HG03469 (cell line): ENCODE data around the gene ARFGEF3.
"Not testable (repeated sequence)": the region's sequence is repeated elsewhere in the genome, so short reads cannot be mapped to it uniquely, and the experiment has no call there.

ENCODE experiments used
- ATAC-seq: cut with Tn5 transposase; IDR thresholded peaks from one replicate; pipeline ENCODE4 v1.9.1; 2021; ENCODE audit warnings: mild to moderate bottlenecking, moderate library complexity, moderate number of reproducible peaks; ENCODE audit not compliant: unreplicated experiment

Gene ARFGEF3

DNA sequence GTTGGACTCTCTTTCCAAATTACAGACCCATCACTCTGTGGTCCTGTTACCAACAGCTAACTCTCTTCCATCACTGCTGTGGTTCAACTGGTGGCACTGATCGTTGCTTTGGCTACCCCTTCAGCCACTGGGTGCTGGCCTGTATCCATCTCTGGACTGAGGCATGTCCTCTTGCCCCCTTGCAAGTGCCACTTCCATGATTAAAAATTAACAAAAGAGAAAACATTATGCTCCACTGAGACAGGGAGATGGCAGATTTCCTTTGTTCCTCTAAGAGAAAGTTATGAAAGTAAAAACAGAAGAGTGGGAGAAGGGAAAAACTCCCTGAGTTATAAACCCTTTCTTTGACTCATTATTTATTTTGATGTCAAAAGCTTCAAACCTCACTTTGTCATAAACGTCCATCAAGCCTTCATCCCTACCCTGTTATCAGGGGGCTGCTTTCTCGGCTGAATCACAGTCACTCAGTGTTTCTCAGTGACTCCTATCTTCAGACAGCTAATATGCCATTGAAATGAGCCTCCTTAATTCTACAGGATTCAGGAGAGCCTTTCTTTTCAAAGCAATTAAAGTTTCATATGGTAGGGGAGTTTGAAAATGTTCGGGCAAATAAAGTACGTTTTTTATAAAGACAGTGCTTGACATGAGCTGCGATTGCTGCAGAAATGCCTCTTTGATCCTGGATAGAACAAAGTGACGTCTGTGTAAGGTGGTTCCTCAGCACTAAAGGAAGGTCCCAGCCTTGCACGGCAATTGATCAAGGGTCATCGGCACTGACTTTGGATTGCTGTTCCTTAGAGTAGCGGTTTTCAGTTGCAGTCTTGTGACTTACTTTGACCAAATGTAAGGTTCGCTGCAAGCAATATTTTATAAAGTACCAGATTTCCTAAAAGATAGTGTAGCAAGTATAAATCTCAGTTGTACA lies 106.5 kb downstream of the ARFGEF3 start:
- no peak for ATAC-seq

DNA sequence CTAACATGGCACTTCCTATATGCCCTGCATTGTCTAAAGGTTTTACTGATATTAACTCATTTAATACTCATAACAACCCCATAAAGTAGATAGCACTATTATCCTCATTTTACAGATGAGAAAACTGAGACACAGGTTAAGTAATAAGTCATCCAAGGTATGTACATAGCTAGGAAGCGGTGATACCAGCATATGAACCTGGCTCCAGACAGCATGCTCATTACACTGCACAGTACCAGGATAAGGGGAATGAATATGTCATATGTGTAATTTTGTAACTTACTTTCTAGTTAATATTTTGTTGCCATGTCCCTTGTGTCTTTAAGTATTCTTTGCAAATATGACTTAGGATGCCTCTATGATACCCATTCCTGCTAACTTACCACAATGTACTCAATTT lies 109.7 kb downstream of the ARFGEF3 start:
- no peak for ATAC-seq

DNA sequence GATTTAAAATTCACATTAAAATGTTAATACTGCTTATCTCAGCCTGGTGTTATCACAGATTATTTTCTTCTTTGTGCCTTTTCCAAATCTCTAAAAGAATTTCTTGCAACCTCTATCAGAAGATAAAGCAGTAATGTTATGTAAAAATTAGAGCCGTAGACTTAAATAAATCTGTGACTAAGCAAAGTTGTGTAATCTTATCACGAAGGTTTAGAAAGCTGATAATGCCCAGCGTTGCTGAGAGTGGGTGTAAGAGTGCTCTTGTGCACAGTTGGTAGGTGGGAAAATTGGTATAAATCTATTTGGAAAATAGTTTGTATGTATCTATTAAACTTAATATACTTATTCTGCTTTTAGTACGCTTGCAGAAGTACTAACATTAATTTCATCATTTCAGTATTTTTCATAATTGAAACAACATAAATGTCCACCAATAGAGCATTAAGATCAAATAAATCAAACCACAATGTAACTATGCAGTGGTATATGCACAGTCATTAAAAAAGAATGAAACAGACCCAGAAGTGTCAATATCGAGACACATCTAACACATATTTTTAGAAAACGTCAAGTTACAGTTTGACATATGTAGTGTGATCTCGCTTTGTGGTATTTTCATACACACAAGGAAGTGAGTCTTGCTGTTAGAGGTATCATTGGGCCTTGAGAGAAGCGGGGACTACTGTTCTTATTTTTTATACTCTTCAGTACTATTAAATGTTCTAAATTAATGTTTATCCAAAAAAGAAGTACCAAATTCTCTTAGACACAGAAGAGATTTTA lies 111.0 kb downstream of the ARFGEF3 start:
- ATAC-seq = no peak

DNA sequence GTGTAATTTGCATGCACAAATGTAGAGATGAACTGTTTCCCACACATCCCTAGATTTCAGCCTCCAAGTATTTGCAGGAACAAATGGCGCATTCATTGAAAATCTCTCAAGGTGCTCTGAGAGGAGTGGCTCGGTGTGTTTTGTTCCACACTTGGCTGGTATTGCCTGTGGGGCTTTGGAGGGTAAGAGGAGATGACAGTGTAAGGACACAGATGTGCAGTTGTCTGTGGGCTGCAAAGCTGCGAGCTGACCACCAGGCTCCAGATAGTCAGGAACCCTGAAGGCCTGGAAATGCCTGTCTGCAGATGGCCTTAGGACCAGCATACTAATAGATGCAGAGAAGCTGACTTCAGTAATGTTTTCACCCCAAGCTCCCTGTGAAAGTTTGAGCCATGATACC lies 114.2 kb downstream of the ARFGEF3 start:
- ATAC-seq = no peak

DNA sequence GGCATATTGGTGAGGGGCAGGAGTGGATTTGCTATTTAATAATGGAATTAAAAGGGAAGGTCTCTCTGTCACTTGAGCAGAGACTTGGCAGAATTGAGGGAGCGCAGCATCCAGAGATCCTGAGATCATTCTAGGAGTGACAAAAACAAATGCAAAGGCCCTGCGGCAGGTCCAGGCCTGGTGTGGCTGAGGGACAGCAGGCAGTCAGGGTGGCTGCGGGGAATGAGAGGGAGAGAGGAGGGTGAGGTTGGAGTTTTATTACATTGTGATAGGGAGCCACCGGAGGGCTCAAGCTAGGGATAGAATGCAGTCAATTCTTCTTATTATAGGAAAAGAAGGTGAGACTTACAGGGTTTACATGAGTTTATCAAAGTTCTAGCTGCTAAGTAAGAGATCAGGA lies 116.1 kb downstream of the ARFGEF3 start:
- no peak for ATAC-seq

DNA sequence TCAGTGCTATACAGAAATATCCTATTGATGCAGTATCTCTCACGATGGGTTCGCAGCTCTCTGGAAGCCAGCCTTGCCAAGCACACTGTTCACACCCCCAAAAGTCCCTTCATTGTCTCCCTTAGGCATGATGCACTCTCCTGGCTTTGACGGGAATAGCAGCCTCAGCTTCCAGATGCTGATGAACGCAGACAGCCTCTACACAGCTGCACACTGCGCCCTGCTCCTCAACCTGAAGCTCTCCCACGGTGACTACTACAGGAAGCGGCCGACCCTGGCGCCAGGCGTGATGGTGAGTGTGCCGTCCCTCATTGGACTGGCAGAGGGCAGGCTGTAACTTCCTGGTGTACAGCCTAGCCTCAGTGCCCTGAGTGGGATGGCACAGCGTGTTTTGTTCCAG lies 116.6 kb downstream of the ARFGEF3 start:
- ATAC-seq = no peak

DNA sequence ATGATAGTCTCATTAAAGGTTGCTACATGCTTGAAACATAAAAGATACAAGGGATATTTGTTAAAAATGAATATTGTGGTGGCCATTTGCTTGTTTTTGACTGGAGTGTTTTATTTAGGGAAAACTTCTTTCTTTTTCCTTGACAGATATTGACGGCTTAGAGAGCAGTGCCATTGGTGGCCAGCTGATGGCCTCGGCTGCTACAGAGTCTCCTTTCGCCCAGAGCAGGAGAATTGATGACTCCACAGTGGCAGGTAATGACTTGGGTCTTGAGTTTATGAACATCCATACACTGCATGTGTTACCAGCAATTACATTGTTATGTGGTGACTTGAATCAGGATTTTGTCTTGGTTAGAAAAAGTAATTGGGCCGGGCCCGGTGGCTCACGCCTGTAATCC lies 124.1 kb downstream of the ARFGEF3 start:
- no peak for ATAC-seq

DNA sequence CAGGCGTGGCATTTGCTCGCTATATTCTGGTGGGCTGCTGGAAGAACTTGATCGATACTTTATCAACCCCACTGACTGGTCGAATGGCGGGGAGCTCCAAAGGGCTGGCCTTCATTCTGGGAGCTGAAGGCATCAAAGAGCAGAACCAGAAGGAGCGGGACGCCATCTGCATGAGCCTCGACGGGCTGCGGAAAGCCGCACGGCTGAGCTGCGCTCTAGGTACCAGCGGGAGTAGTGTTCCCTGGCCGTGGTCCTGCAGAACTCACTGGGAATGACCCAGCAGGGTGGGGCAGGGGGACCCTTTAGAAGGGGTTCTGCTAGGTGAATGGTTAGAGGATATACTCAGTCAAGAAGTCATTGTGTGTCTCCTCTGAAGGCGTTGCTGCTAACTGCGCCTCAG lies 125.0 kb downstream of the ARFGEF3 start:
- ATAC-seq = no peak

DNA sequence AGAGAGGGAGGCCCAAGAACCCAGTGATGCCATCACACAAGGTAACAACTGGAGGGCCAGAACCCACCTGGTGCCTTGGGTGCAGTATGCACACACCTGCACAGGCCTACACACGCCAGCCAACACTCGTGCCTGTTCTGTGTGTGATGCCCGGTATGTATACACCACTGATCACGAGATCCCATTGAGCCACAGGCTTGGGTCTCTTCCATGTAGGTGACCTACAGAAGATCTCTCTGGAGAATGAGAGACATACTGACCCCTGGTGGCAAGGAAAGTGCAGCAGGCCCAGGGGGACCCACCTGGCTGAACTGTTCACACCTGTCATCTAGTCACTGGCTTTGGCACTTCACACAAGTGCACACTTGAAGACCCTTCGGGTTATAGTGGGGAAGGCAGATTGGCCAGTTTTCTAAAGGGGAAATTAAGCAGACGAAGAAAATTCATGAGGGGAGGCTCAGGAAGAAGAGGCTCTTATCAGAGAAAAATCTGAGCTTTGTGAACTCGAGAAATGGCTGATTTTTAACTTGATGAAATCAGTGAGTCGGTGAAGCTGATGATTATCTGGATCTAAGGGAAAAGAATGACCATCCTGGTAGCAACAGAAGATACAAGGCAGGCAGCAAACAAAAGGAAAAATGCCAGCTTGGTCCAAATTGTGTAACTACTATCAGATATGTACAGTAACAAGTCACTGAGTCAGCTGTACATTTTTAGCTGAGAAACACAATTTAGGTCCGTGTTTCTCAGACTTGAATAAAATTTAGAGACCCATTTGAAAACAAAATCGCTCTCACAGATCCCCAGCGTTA lies 125.6 kb downstream of the ARFGEF3 start:
- no peak for ATAC-seq

DNA sequence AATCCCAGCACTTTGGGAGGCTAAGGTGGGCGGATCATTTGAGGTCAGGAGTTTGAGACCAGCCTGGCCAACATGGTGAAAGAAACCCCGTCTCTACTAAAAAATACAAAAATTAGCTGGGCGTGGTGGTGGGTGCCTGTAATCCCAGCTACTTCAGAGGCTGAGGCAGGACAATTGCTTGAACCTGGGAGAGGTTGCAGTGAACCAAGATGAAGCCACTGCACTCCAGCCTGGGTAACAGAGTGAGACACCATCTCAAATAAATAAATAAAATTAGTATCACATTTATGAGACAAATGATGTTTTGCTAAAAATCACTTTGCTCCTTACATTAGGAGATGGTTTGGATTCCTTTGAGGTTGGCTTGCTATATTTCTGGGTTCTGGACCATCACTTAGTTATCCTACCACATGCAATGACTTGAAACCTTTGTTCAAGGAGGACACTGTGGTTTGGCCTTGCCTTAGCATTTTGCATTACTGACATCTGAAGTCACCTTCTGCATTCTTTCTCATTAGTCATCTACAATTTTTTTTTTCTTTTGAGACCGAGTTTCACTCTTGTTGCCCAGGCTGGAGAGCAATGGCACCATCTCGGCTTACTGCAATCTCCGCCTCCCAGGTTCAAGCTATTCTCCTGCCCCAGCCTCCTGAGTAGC lies 126.8 kb downstream of the ARFGEF3 start:
- ATAC-seq = not testable (repeated sequence)

DNA sequence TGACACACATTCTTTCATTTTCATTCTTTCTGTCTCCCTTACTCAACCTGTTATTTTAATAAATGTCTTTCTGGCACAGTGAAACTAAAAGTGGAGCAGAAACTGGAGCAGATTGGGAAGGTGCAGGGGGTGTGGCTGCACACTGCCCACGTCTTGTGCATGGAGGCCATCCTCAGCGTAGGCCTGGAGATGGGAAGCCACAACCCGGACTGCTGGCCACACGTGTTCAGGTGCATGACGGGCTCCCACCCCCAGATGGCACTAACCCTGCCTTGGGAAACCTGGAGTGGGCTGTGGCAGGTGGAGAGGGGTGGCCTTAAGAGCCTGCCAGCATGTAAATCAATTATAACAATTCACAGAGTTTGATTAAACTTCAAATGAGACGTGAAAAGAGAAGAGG lies 128.0 kb downstream of the ARFGEF3 start:
- ATAC-seq = no peak

DNA sequence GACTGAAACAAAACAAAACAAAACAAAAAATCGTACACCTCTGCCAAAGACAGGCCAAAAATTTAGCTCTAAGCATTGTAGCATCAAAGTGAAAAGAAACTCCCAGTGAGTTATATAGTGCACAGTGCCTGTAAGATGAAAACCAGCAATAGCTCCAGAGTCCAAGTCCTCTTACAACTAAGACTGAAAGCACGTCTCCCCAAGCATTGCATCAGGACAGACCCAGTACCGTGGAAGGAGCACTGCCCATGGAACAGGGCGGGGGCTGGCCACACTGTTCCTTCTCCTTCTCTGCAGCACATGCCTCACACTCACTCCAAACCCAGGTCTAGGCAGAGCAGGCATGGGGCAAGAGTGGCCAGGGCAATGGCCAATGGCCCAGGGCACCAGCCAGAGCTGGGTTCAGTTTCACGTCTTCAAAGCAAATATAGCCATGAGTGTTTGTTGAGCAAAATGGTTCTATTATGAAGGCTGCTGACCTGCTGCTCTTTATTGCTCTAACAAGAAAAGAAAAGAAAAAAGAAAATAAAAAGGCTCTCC lies 128.8 kb downstream of the ARFGEF3 start:
- ATAC-seq = no peak

DNA sequence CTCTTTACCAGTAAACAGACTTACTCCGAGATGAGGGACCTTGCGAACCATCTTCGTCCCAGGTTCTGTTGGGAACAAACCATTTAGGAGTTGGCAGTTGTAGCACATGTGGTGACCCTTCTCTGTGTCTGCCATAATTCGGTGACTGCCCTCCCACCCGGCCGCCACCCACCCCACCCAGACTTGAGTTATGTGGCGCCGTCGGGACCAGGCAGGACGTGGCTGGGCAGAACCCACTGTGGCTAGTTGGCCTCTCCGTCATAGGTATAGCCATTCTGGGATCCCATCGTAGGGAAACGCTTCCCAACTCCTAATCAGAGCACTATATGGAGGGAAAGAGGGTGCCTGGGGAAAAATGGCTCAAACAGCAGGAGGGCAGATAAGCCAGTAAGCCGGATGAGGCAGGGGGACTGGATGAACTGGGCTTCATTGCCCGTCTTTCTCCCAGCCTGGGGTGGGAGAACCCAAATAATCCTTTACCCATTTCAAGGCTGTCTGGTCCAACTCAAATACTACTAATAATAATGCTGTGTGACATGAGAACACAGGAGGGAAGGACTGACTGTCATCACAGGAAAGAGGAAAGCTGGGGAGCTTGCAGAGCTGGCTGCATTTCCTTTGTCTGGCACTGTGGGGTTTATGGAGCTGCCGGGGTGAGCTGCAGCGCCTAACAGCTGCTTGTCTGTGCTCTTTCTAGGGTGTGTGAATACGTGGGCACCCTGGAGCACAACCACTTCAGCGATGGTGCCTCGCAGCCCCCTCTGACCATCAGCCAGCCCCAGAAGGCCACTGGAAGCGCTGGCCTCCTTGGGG lies 129.5 kb downstream of the ARFGEF3 start:
- ATAC-seq = no peak

DNA sequence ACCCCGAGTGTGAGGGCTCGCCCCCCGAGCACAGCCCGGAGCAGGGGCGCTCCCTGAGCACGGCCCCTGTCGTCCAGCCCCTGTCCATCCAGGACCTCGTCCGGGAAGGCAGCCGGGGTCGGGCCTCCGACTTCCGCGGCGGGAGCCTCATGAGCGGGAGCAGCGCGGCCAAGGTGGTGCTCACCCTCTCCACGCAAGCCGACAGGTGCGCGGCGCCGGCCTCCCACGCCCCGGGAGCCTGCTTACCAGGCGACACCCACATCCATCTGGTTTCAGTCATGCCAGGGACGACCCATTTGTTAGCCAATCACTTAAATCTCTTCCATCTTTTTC lies 130.1 kb downstream of the ARFGEF3 start:
- no peak for ATAC-seq

DNA sequence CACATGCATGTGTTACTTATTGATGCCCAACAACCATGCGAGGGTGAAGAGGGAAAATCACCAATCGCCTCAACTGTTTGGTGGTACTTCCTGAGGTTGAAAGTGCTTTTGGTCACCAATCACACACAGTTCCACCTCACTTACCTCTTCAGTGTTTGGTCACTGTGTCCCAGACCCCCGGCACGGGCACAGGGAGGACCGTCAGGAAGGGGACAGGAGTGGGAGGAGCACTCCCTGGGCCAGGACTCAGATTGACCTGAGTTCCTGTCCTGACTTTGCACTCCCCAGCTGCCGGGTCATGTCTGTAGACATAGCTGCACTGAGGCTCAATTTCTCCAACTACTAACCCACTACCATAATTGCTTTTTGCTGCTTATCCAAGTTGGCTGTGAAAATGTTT lies 130.7 kb downstream of the ARFGEF3 start:
- no peak for ATAC-seq

DNA sequence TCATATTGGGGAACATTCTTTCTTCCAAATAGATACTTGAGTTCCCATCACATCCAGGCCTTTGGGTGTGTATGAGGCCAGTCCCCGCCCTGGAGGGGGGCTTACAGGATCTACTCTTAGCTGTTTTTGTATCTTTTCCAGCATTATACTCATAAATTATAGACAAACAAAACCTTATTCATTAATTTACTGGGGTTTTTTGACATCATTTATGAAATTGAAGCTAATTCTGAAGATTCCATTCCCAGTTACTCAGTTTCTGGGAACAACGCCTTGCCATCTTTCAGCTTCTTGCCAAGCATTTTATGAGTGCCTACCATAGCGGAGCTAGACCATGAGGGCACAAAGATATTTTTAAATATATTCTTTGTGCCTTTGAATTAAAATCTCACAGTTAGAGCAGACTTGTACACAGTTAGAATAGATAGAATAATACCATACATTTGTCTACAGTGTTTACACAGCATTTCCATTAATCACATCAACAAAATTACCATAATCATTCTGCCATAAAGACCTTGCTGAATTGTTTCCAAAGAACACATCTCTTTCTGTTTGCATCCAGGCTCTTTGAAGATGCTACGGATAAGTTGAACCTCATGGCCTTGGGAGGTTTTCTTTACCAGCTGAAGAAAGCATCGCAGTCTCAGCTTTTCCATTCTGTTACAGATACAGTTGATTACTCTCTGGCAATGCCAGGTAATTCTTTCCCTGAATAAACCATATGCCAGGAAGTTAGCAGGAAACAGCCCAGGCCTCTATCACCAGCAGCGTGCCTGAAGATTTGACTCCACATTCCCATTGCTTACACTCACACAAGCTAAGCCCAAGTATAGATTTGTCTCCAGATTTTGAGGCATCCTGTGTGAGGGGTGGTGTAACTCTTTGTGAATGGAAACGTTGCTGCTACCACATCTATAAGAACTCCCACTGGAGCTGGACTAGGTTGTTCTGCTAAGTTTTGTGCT lies 132.0 kb downstream of the ARFGEF3 start:
- ATAC-seq = no peak

DNA sequence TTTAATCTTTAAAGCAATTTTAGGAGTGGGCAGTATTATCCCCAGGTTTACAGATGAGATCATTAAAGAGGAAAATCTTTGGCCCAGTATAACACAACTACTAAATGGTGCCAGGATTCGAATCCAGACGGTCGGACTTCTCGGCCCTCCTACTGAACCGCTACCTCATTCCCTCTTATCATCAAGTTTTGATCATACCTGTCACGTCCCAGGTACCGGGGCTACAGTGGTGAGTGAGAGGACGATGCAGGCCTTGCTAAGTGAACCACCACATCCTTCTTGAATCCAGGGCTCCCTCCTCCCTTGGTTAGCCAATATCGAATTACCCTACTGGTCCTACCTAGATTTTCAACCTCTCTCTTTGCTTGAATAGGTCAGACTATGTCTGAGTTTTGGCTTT lies 134.6 kb downstream of the ARFGEF3 start:
- no peak for ATAC-seq

DNA sequence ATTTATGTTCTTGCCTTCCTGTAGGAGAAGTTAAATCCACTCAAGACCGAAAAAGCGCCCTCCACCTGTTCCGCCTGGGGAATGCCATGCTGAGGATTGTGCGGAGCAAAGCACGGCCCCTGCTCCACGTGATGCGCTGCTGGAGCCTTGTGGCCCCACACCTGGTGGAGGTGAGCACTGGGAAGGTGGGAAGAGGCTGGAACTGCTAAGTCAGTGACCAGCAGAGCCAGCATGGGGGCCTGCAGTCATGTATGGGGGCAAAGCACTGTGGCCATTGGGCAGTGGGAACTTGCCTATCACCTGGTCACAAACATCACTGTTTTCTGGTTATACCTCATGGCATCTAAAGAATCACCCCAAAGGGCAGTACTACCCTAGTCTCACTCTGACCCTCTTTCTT lies 135.0 kb downstream of the ARFGEF3 start:
- ATAC-seq = no peak
